Activated CD4-positive, CD25-positive, alpha-beta regulatory T cell treated with anti-CD3 and anti-CD28 coated beads, Interleukin-2, amount 50 U/mL, for 16 hours (primary cell): Measurements from ENCODE around the gene CEMIP.
"Not testable (repeated sequence)": the region's sequence is repeated elsewhere in the genome, so short reads cannot be mapped to it uniquely, and the experiment has no call there.

ENCODE experiments used
- DNase-seq: peaks from one replicate; pipeline ENCODE4 v3.0.0-alpha.2; 2020; ENCODE audit warnings: low read depth, low spot score

CEMIP gene

DNA sequence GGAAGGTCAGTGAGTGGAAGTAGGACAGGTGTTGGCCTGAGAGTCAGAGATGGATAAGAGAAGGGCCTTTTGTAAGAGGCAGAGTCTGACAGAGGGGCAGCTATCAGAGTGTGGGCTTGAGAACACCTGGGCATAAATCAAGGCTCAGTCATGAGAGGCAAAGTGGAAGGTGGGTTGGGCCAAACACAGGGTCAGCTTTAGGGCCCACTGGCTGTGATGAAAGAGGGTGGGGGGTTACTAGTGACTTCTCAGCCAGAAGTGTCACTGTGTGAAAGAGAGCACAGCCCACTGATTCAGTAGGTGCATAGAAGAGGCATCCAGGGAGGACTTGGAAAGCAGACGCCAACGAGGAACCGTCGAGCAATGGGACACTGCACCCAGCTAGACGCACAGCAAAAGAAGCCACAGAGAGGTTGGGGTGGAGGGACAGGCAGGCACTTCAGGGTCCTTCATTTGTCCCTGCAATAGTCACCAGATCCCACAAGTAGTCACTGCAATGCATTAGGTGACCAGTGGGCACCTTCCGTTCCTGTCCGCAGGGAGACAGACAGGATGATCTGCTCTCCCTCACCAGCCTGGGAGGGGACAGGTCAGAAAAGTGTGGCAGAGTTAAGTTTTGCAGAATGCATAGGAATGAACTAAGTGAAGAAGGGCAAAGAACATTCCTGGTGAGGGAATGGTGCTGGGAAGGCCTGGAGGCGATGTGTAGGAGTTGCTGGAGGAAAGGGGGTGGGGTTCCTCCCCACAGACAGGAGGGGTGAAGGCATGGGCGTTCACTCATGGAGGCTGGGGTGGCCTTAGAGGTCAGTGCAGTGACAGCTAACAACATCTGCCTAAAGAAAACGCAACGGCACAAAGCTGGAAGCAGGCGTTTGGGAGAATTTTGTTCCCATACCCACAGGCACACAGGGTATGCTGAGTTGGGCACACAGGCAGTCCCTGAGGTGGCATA is 174.1 kb downstream of the CEMIP start:
- DNase-seq: no peak

DNA sequence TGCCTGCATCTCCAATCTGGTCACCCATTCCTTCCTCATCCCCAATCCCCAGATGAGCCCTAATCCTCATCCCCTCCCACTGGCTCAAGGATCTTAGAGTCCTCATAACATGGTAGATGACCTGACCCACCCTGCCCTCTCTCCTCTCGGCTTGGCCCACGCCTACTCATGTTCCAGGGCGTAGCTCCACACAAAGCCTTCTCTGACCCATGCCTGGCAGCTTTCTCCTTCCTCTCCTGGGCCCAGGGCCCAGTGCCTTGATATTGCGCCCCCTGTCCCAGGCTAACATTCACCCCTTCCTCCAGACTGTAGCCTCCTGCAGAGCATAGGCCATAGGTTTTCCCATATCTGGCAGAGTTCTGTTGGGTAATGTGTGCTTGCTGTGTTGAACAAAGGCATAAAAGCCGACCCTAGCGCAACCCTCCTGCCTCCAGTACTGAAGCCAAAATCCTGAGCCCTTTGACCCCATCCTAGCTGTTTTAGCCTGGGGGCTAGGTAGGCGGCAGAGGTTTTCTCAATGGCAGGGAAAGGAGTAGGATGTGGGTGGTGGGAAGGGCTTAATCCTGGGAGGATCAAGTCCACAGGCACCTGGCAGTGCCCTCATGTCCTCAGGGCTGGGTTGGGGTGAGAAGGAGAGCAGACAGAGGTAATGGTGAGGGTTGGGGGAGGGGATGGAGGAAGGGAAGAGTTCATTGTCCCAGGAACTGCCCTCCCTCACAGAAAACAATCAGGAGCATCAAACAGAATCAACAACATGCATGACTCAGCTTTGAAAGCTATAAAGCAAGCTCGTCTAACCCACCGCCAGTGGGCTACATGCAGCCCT is 175.0 kb downstream of the CEMIP start:
- DNase-seq: no peak

DNA sequence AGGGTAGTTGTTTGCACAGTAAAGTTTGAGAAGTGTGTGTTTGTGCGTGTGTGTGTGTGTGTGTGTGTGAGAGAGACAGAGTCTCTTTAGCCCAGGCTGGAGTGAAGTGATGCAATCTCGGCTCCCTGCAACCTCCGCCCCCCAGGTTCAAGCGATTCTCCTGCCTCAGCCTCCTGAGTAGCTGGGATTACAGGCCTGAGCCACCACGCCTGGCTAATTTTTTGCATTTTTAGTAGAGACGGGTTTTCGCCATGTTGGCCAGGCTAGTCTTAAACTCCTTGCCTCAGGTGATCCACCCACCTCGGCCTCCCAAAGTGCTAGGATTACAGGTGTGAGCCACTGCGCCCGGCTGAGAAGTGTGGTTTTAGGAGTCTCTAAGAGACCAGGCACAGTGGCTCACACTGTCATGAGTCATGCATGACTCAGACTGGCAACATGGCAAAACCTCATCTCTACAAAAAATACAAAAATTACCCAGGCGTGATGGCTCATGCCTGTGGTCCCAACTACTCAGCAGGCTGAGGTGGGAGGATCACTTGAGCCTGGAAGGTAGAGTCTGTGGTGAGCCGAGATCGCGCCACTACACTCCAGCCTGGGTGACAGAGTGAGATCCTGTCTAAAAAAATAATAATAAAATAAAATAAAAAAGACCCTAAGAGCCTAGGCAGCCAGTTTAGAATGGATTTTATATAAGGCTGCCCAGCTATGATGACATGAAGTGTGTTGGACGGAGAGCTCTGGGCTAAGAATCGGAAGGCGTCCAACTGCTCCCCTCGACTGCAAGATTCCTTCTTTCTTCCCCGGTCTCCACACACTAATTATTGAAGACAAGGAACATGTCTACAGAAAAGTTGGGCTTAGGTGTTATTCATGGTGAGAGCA is 176.6 kb downstream of the CEMIP start:
- not testable (repeated sequence) for DNase-seq

DNA sequence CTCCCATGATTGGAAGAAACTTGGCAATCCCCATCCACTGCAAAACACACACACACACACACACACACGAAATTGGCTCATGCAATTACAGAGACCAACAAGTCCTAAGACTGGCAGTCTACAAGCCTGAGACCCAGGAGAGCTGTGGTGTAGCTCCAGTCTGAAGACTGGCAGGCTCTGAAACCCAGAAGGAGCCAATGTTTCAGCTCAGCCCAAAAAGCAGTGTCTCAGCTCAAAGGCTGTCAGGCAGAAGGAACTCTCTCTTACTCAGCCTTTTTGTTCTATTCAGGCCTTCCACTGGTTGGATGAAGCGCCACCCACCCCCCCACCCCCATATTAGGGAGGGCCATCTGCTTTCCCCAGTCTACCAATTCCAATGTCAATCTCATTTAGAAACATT is 178.4 kb downstream of the CEMIP start:
- no peak for DNase-seq

DNA sequence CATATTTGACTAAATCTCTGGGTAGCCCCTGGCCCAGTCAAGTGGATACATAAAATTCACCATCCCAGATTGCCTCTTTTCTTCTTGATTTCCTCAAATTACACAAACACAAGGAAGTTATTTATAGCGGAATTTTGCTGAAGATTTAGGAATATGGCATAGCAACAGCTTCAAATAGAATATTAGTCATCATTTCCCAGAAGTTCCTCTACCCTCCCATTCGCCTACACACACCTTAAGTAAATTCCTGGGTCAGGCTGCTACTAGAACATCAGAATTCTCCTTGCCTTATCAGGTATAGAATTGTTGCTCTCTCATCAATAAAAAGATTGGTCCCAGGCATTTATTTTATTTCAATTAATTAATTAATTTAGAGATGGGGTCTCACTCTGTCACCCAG is 178.8 kb downstream of the CEMIP start:
- no peak for DNase-seq

DNA sequence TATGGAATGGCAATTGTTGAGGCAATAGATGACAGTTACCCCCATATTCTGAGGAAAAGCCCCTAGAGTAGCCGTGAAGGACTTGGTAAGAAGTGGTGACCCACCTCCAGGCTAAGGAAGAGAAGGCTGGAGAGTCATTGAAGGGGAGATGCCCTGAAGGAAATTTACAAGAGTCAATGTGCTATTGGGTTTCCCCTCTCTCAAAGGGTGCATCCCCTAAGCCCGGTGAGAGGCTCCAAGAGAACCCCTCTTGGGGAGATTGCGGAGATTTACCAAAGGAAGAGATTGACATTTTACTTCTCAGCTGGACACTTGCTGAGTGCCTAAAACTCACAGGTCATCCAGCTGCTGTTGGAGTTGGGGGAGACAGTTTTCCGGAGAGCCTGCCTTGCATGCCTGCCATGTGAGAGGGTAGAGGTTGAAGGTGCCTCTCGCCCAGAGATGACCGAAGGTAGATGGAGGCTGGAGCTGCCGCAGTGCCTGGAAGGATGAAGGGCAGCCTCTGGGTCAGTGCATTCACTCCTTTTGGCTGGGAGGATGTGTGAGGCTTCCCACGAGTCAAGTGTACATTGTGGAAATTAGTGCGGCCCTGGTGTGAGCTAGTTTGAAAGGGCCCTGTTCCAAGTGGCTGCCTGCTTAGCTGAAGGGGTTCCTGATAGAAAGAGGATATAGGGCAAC is 179.8 kb downstream of the CEMIP start:
- DNase-seq: no peak

DNA sequence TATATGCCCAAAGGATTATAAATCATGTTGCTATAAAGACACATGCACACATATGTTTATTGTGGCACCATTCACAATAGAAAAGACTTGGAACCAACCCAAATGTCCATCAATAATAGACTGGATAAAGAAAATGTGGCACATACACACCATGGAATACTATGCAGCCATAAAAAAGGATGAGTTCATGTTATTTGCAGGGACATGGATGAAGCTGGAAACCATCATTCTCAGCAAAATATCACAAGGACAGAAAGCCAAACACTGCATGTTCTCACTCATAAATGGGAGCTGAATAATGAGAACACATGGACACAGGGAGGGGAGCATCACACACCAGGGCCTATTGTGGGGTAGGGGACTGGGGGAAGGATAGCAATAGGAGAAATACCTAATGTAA is 186.3 kb downstream of the CEMIP start:
- DNase-seq: not testable (repeated sequence)

DNA sequence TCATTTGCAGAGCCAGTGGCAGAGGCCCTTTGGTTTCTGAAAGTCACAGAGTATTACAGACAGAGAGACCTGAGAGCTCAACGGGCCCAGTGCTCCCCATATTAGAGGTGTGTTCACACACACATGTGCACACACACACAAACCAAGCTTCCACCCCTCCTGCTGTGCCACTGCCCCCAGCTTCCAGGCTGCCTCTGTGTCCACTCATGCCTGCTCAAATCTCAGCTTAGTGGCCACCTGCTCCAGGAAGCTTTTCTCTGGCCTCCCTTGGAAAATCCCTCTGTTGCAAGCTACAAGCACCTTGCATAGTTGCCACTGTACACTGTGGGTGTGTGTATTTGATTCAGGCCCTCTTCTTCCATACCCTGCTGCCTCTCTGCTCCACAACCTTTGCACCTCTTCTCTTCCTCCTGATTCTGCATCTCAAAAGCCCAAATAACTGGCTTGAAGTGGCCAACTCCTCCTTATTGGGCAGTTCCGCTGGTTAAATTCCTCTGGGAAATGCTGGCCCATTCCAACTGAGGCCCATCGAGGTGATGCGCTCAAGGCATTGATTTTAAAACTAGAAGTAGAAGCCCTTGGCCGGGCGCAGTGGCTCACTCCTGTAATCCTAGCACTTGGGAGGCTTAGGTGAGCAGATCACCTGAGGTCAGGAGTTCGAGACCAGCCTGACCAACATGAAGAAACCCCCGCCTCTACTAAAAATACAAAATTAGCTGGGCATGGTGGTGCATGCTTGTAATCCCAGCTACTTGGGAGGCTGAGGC is 187.4 kb downstream of the CEMIP start:
- DNase-seq: no peak

DNA sequence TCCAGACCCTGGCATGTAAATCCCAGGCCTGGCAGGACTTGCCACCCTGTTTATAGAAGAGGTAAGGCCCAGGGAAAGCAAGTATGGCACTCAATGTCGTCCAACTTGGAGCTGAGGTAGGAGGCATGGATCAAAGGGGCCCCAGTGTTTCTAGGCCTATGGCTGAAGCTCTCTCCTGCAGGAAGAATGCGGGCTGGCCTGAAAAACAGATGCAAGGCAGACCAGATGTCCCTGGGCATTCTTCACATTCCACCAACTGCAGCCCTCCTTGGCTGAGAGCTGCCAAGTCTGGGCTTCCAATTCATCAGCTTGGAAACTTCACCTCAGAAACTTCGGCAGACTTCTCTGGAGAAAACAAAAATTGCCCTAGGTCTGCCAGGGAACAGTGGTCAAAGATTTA is 188.3 kb downstream of the CEMIP start:
- DNase-seq: no peak

DNA sequence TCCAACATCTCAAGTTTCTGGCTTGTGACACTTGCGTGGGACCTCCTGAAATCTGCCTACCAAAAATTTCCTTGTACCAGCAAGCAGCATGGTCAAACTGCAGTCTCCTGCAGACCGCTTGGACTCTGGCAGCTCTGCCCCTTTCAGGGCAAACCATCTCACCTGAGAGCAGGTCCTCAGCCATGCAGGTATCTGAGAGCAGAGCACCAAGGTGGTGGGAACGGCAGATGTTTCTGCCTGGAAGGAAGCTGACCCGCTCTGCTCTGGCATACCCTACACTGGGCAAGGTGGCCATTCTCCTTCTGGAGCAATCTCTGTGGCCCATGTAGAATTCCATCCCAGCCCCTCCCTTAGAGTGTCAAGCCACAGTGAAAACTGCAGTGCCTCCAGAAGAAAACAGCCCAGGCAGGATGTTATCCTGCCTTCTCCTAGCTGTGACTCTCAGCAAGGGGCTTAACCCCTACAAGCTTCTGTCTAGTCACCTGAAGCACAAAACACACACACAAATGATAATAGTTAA is 188.9 kb downstream of the CEMIP start:
- no peak for DNase-seq

DNA sequence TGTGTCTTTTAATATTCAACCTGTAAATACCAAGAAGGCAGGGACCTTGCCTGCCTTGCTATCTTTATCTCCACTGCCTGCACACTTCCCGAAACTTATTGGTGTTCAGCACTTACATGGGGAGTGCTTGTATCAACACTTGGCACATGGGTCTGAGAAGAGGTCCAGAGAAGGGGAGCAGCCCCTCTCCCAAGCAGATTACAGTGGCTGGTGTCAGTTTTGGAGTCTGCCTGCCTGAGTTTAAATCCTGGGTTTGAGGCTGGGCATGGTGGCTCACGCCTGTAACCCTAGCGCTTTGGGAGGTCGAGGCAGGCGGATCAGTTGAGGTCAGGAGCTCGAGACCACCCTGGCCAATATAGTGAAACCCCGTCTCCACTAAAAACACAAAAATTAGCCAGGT is 190.1 kb downstream of the CEMIP start:
- DNase-seq: no peak

DNA sequence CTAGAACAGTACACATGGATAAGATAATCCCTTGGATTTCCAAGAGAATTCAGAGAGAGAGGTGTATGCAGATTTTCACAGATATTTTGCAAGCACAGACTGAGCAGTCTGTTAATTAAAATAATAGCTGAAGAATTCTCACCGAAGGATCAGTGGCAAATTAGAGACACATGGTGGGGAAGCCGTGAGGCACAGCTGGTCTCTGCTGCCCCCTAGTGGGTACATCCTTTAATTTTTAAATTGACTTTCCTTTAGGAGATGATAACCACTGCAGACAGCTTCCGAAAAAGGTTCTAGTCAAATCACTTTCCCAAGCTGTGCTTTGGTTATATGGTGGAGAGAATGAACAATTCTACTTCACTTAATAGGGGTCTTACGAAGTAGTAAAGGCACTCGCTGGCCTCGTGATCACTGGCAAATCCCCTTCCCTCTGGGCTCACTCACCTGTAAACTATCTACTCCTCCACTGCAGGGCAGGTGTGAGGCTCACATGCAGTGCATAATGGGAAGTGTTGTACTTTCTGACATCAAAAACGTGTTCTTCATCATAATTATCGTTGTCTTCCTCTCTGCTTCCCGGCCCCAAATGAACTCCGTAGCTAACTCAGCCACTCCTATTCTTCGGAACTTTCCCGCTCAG is 191.0 kb downstream of the CEMIP start:
- peak; percentile 38 for DNase-seq

DNA sequence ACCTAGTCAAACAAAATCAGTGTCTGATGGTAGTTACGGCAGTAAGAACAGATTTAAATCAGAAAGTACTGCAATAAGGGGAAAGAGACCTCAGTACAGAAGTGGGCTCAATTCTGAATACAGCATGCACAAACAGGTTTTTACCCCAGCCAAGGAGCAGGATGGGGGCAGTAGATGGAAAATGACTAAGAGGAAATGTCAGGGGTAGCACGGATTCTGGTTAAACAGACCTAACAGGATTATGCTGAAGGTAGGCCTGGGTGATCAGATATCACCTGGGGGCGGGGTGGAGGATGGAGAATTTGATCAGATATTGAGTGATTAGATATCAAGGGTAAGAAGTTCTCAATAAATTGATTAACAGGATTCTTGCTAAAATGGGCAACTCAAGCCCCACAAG is 191.5 kb downstream of the CEMIP start:
- DNase-seq: no peak

DNA sequence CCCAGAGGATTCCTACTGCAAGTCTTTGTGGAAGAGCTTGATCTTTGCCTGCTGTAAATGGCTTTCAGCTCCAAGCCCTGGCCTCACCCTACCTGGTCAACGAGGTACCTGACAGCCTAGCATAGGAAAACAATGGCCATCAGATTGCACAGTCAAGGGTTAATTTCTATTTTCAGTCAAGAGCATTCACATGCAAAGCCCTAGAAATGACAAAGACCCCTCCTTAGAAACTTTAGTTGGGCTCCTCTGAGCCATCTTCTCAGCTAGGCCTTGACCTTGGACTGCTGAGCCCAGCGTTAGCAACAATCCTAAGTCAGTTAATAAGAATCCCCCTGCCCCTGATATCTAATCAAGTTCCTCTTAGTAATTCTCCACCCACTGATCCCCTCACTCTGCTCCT is 192.0 kb downstream of the CEMIP start:
- no peak for DNase-seq

DNA sequence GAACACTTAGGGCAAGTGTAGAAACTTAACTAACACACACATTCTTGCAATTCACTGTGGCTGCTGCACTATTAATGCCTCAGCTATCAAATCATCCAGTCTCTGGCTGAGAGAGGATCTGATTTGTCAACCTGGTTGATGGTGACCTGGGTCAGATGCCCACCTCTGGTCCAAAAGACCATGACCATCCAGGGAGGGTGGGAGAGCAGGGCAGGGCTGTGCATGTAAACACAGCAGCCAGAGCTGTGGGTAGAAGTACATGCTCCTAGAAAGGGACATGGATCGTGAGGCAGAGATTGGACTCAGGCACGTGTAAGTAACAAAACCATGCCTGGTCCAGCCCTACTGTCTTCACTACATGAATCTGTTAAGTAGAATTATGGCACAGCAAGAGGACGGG is 193.1 kb downstream of the CEMIP start:
- no peak for DNase-seq

DNA sequence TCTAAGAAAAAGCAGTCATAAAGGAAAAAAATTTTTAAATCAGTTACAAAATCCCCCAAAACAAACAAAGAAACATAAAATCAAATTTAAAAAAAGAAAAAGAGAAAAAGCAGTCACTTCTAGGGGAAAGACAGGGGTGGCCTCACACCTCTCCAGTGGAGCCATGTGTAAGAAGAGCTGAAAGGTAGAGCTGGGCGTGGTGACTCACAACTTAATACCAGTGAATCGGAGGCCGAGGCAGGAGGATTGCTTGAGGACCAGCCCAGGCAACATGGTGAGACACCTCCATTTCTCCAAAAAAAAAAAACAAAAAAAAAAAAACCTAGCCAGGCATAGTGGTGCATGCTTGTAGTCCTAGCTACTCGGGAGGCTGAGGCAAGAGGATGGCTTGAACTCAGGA is 195.7 kb downstream of the CEMIP start:
- DNase-seq: no peak

DNA sequence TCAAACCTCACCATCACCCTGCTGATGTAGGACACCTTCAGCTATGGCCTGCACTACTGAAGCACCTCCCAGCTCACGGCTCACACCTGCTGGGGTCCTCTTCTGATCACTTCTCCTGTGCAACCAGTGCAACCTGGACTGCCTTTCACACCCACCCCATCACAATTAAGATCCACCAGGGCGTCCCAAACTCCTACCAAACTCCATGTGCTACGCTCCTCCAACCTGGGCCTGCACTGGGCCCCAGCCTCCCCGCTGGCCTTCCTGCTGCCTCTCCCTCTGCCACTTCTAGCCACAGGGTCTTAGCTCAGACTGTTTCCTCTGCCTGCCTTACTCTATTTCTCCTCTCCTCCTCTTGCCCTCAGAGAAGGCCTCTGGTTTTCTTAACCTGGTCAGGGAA is 197.7 kb downstream of the CEMIP start:
- no peak for DNase-seq

DNA sequence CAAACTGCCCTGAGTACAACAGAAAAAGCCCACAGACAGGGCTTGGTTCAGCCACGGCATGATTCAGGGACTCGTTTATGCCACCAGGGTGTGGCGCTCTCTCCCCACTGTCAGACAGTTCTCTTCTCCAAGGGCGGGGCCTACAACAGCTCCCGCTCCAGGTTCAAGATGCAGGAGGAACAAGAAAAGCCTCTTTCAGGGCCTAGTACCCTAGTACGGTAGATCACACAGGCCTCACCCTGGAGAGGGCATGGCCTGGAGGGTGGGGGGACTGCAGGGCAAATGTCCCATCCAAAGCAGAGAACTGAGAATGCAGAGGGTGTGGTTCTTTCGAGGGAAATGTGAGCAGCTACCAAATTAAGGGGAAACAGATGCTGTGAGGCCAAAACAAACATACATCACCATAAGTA is 198.5 kb downstream of the CEMIP start:
- DNase-seq: no peak

DNA sequence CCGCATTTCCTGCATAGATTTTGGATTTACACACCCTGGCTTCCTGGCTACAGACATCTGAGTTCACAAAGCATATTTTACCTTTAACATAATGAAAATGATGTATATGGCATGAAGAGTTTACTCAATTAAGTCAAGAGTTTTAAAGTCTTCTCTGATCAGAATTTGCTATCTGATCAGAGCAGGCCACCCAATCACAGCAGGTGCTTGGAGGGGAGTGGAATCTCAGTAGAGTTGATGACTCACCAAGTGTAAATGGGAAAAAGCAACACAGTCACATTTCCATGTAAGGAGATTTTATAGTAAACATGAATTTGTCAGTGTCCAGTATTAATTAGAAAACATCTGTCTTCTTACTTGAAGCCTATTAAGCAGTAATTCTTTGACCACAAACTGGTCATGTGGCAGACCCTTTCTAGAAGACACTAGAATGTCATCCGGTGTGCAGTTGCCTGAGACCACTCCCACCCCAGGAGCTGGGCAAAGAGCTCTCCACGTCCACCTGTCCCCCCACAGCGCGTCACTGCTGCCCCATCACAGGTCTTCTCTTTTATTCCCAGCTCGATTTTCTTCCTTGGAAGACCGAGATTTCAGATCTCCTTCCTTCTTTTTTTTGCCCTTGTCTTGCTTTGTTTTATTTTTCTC is 199.6 kb downstream of the CEMIP start:
- DNase-seq: no peak
